NCI-H524 (cell line): ENCODE measurements around the gene TPD52L1.
"Not testable (repeated sequence)": the region's sequence is repeated elsewhere in the genome, so short reads cannot be mapped to it uniquely, and the experiment has no call there.

Experiments
- DNase-seq, 2 experiments: peaks; one replicate each; lab custom pipeline; 2025; lab: John Stamatoyannopoulos, UW

Gene TPD52L1

GRCh38 chr6:125271486-125272159, 118.0 kb downstream of the TPD52L1 start:
- peak in 1 of 2 experiments; percentile 17 for DNase-seq

- no peak for DNase-seq
Observed at GRCh38 chr6:125273251-125273650, 119.7 kb downstream of the TPD52L1 start.

GRCh38 chr6:125273965-125274364, 120.4 kb downstream of the TPD52L1 start:
- no peak for DNase-seq

GRCh38 chr6:125274935-125275334, 121.4 kb downstream of the TPD52L1 start:
- no peak for DNase-seq

- DNase-seq = no peak
Observed at GRCh38 chr6:125275779-125276178, 122.2 kb downstream of the TPD52L1 start.

GRCh38 chr6:125277838-125278237, 124.3 kb downstream of the TPD52L1 start:
- DNase-seq = no peak

- no peak for DNase-seq
Observed at GRCh38 chr6:125279961-125280360, 126.4 kb downstream of the TPD52L1 start.

- not testable (repeated sequence) for DNase-seq
Observed at GRCh38 chr6:125280370-125281035, 126.9 kb downstream of the TPD52L1 start.

- DNase-seq = not testable (repeated sequence)
Observed at GRCh38 chr6:125282470-125282869, 128.9 kb downstream of the TPD52L1 start.

- DNase-seq = no peak
Observed at GRCh38 chr6:125285353-125285752, 131.8 kb downstream of the TPD52L1 start.

GRCh38 chr6:125285936-125286335, 132.4 kb downstream of the TPD52L1 start:
- no peak for DNase-seq

GRCh38 chr6:125287718-125288117, 134.1 kb downstream of the TPD52L1 start:
- DNase-seq = no peak

GRCh38 chr6:125293587-125293986, 140.0 kb downstream of the TPD52L1 start:
- no peak for DNase-seq

- DNase-seq = no peak
Observed at GRCh38 chr6:125294036-125294435, 140.5 kb downstream of the TPD52L1 start.

GRCh38 chr6:125294925-125295324, 141.4 kb downstream of the TPD52L1 start:
- no peak for DNase-seq

GRCh38 chr6:125296471-125296870, 142.9 kb downstream of the TPD52L1 start:
- DNase-seq = no peak

GRCh38 chr6:125299257-125299656, 145.7 kb downstream of the TPD52L1 start:
- DNase-seq = no peak

GRCh38 chr6:125300992-125301434, 147.4 kb downstream of the TPD52L1 start:
- peak in 1 of 2 experiments; percentile 58 for DNase-seq

- peak; percentile 33 to 67 for DNase-seq
Observed at GRCh38 chr6:125301435-125302391, 148.1 kb downstream of the TPD52L1 start, which contains the start of gene HDDC2. Gene HDDC2 (minus strand): TSS chr6:125301967. CDS start chr6:125301932, 35 bp downstream.

- no peak for DNase-seq
Observed at GRCh38 chr6:125302840-125303511, 149.4 kb downstream of the TPD52L1 start.

- DNase-seq = no peak
Observed at GRCh38 chr6:125303512-125303854, 149.9 kb downstream of the TPD52L1 start.
